ENCODE results near the gene CNTRL. TPM values are rescaled to one million over a fixed set of nuclear protein-coding genes. Genes with fewer than 3 reads are reported as not detected.

CNTRL gene
- total and polyA plus RNA-seq, 2 of the 8 experiments (the other 6 are each of a cell fraction or from before 2014, with no cell fraction given), result 5.1 to 13.9 TPM

DNA sequence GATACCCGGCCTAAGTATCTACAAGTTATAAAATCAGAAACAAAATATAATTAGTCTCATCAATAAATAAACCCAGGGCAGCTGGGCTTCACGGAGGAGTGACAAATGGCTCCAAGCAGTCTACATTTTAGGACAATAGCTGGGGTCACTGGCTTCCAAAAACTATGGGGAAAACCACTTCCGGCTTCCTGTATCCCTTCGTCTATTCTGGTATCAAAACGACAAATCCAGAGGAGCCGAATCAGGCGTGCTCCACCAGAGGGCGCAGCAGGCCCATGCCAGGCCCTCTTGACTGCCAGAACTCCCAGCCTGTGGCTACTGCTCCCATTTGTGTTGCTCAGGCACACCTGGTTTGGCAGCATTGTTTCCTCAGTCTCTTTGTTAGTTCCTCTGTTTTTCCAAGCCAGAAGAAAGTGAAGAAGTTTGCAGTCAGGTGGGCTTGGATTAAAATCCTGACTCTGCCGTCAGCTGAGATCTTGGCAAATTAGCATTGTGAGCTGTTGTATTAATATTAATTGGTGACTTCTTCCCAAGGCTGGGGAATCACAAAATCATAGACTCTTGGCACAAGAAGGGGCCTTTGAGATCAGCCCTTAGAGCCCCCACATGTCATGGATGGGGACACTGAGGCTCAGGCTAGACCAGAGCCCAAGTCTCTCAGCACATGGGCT, 138.5 kb downstream of the CNTRL start:
- no peak overlapping the region for H3K4me2 ChIP-seq (ENCODE audit: insufficient read depth in 1 of 2, low read depth in 2 of 2, low read length in 2 of 2)
- no peaks in the 10 kb centered on the region for H4K20me1 ChIP-seq (replicated peaks in 1 of 2; ENCODE audit: control insufficient read depth in 1 of 2, insufficient read depth in 2 of 2, low read length in 2 of 2)
- no peak overlapping the region for H3K56ac ChIP-seq (replicated peaks; ENCODE audit: insufficient read length, low read depth, low read length)
- H3K27me3 ChIP-seq (replicated peaks in 1 of 4; ENCODE audit: control insufficient read depth in 3 of 4, extremely low read depth in 1 of 4, insufficient read depth in 3 of 4, low read length in 3 of 4), result no peaks in the 10 kb centered on the region
- H4K91ac ChIP-seq (replicated peaks; ENCODE audit: insufficient read length, low read length), result no peak overlapping the region
- H3K4ac ChIP-seq (replicated peaks; ENCODE audit: insufficient read length, low read depth, low read length), result no peak overlapping the region
- ChIA-PET POLR2A (ENCODE audit: partially characterized antibody) (interaction anchor here (0.7 to 1.3 kb wide), 2 partner anchors 55 to 61 kb away, joined by 3 to 5 read pairs; partner anchors contain the start of gene GSN), CTCF (ENCODE audit: partially characterized antibody) (interaction anchor here (0.6 to 5.4 kb wide), 47 partner anchors 9 to 412 kb away, joined by 3 to 70 read pairs (median 8); partner anchors contain the start of genes GSN and RAB14)
- H3K18ac ChIP-seq (ENCODE audit: extremely low read depth, low read length), result no peak overlapping the region
- DNase-seq (ENCODE audit: low read depth in 1 of 2, low spot score in 2 of 2) (peak; percentile 74 to 93), FAIRE-seq (peak; percentile 83)
- no peak overlapping the region for H3K9ac ChIP-seq (replicated peaks in 1 of 4; ENCODE audit: extremely low read depth in 1 of 4, low read depth in 3 of 4, low read length in 3 of 4)
- no peaks in the 10 kb centered on the region for H3K79me2 ChIP-seq (ENCODE audit: control insufficient read depth in 1 of 2, insufficient read depth in 2 of 2, low read length in 2 of 2)
- H2BK15ac ChIP-seq (ENCODE audit: low read length), result peak overlapping the region; percentile 8; the same call in 1 of the 2 replicates
- no peak overlapping the region for H4K5ac ChIP-seq (ENCODE audit: insufficient read length, low read depth, low read length)
- peak overlapping the region; percentile 30; the same call in 1 of the 2 replicates for H2BK12ac ChIP-seq (ENCODE audit: low read depth, low read length)
- H3K79me1 ChIP-seq (ENCODE audit: low read depth, low read length), result no peaks in the 10 kb centered on the region
- H3K4me3 ChIP-seq (ENCODE audit: extremely low read depth in 1 of 4, insufficient read depth in 2 of 4, low read depth in 3 of 4, low read length in 4 of 4), result no peak overlapping the region
- peak overlapping the region; percentile 24 for H2BK20ac ChIP-seq (ENCODE audit: low read length)
- no peaks in the 10 kb centered on the region for H3K9me3 ChIP-seq (ENCODE audit: insufficient read depth in 2 of 2, low read depth in 1 of 2, low read length in 1 of 2)
- H3K23me2 ChIP-seq (ENCODE audit: low read depth, low read length), result 0 out of 2 replicates have a peak, but pooled peaks cover 2% of the 10 kb centered on the region
- no peak overlapping the region for H3K27ac ChIP-seq (ENCODE audit: low read depth, low read length)
- H3K14ac ChIP-seq (ENCODE audit: insufficient read length), result no peak overlapping the region
- no peak overlapping the region for H2BK120ac ChIP-seq (replicated peaks; ENCODE audit: low read depth, low read length)
- 30% methylated on average over 9 of the region's 9 CpGs; no CpG with 5 or more reads in 1 of the 2 experiments for WGBS, 2 experiments (ENCODE audit: extremely low coverage in 1 of 2, insufficient coverage in 1 of 2, insufficient read length in 1 of 2, insufficient replicate concordance in 2 of 2, low coverage in 1 of 2, low lambda C conversion rate in 2 of 2, missing lambda C conversion rate in 1 of 2)
- no peak overlapping the region for H2AK5ac ChIP-seq (ENCODE audit: low read depth, low read length)
- no peak overlapping the region for H2BK5ac ChIP-seq (ENCODE audit: low read depth, low read length)
- peaks cover 0 to 6% (median 1%) of the 10 kb centered on the region in 4 experiments; a peak in 3 of 7 replicates for H3K4me1 ChIP-seq (replicated peaks in 1 of 4; ENCODE audit: control insufficient read depth in 3 of 4, insufficient read depth in 4 of 4, low read length in 3 of 4)
- no peak overlapping the region; the same call in 1 of the 2 replicates for H2AFZ ChIP-seq (ENCODE audit: low read length)
- H3K23ac ChIP-seq (ENCODE audit: insufficient read length), result no peak overlapping the region
- no peak overlapping the region for H4K8ac ChIP-seq (ENCODE audit: extremely low read depth, insufficient read depth, low read length)
- H3K36me3 ChIP-seq (ENCODE audit: control insufficient read depth in 2 of 4, insufficient read depth in 4 of 4, low read length in 3 of 4), result no peaks in the 10 kb centered on the region
- TF ChIP-seq KDM4A (IDR thresholded peaks at IDR 0.05; ENCODE audit: low read depth, low read length, severe bottlenecking), result no peak
- no peak for TF ChIP-seq BACH1 (IDR thresholded peaks at IDR 0.05; ENCODE audit: low read length)
- TF ChIP-seq GTF2F1 (IDR thresholded peaks at IDR 0.05; ENCODE audit: borderline replicate concordance, low read depth, low read length), result 0 out of 2 replicates have a peak, but pooled peaks have one; percentile 42
- TF ChIP-seq SP4 (IDR thresholded peaks at IDR 0.05; ENCODE audit: low read length), result no peak
- no peak for TF ChIP-seq FOSL1 (IDR thresholded peaks at IDR 0.05; ENCODE audit: insufficient read depth, low read depth, low read length)
- TF ChIP-seq, protein P1, sequence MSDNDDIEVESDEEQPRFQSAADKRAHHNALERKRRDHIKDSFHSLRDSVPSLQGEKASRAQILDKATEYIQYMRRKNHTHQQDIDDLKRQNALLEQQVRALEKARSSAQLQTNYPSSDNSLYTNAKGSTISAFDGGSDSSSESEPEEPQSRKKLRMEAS (IDR thresholded peaks at IDR 0.05), result peak; percentile 41; the same call in 1 of the 2 replicates
- TF ChIP-seq BCL11A (IDR thresholded peaks at IDR 0.05; ENCODE audit: low read depth in 2 of 2, low read length in 2 of 2), result no peak
- TF ChIP-seq, protein P2, sequence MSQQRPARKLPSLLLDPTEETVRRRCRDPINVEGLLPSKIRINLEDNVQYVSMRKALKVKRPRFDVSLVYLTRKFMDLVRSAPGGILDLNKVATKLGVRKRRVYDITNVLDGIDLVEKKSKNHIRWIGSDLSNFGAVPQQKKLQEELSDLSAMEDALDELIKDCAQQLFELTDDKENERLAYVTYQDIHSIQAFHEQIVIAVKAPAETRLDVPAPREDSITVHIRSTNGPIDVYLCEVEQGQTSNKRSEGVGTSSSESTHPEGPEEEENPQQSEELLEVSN (IDR thresholded peaks at IDR 0.05), result no peak
- no peak for TF ChIP-seq EZH2 (IDR thresholded peaks at IDR 0.05; ENCODE audit: low read depth, low read length, severe bottlenecking)
- no peak for TF ChIP-seq HDAC2 (IDR thresholded peaks at IDR 0.05; ENCODE audit: borderline replicate concordance in 1 of 2, low read depth in 2 of 2, low read length in 2 of 2)
